ENCODE results near the gene MTRF1.

Gene MTRF1

DNA sequence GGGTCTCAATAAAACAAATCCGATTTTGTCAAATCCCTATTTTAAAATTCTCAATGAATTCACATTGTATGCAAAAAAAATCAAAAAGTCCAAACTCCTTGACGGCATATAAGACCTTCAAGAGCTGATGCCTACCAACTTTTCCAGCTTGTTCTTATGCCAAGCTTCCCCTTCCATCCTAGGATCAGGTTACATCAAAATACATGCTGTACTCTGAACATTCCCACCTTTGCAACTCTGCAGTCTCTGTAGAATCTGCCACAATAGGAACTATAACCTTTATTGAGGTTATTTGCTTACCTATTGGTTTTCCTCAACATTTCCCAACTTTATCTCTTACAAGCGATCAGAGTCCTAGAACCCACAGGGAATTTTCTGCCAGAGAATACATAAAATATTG, 76.9 kb downstream of the MTRF1 start:
- H3K27me3 ChIP-seq (ENCODE audit: insufficient read depth, poor library complexity, severe bottlenecking) = no peaks in the 10 kb centered on the region
- DNase-seq (ENCODE audit: low read depth in 1 of 2, low spot score in 1 of 2) = no peak
- TF ChIP-seq POLR2AphosphoS5 (IDR thresholded peaks at IDR 0.05; ENCODE audit: low read depth) (no peak), SPI1 (IDR thresholded peaks at IDR 0.05; ENCODE audit: borderline replicate concordance, low read depth) (no peak), GABPA (IDR thresholded peaks at IDR 0.05; ENCODE audit: low read depth) (no peak)
- TF ChIP-seq, protein P1, sequence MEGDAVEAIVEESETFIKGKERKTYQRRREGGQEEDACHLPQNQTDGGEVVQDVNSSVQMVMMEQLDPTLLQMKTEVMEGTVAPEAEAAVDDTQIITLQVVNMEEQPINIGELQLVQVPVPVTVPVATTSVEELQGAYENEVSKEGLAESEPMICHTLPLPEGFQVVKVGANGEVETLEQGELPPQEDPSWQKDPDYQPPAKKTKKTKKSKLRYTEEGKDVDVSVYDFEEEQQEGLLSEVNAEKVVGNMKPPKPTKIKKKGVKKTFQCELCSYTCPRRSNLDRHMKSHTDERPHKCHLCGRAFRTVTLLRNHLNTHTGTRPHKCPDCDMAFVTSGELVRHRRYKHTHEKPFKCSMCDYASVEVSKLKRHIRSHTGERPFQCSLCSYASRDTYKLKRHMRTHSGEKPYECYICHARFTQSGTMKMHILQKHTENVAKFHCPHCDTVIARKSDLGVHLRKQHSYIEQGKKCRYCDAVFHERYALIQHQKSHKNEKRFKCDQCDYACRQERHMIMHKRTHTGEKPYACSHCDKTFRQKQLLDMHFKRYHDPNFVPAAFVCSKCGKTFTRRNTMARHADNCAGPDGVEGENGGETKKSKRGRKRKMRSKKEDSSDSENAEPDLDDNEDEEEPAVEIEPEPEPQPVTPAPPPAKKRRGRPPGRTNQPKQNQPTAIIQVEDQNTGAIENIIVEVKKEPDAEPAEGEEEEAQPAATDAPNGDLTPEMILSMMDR (IDR thresholded peaks at IDR 0.05; ENCODE audit: insufficient read depth, low read length) = no peak
- TF ChIP-seq, protein P2, sequence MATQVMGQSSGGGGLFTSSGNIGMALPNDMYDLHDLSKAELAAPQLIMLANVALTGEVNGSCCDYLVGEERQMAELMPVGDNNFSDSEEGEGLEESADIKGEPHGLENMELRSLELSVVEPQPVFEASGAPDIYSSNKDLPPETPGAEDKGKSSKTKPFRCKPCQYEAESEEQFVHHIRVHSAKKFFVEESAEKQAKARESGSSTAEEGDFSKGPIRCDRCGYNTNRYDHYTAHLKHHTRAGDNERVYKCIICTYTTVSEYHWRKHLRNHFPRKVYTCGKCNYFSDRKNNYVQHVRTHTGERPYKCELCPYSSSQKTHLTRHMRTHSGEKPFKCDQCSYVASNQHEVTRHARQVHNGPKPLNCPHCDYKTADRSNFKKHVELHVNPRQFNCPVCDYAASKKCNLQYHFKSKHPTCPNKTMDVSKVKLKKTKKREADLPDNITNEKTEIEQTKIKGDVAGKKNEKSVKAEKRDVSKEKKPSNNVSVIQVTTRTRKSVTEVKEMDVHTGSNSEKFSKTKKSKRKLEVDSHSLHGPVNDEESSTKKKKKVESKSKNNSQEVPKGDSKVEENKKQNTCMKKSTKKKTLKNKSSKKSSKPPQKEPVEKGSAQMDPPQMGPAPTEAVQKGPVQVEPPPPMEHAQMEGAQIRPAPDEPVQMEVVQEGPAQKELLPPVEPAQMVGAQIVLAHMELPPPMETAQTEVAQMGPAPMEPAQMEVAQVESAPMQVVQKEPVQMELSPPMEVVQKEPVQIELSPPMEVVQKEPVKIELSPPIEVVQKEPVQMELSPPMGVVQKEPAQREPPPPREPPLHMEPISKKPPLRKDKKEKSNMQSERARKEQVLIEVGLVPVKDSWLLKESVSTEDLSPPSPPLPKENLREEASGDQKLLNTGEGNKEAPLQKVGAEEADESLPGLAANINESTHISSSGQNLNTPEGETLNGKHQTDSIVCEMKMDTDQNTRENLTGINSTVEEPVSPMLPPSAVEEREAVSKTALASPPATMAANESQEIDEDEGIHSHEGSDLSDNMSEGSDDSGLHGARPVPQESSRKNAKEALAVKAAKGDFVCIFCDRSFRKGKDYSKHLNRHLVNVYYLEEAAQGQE (IDR thresholded peaks at IDR 0.05; ENCODE audit: insufficient replicate concordance, low read depth) = no peak
- H3K27ac ChIP-seq (replicated peaks) = no peak overlapping the region
- no peak overlapping the region for H3K4me3 ChIP-seq (replicated peaks; ENCODE audit: insufficient read depth, low read length)

DNA sequence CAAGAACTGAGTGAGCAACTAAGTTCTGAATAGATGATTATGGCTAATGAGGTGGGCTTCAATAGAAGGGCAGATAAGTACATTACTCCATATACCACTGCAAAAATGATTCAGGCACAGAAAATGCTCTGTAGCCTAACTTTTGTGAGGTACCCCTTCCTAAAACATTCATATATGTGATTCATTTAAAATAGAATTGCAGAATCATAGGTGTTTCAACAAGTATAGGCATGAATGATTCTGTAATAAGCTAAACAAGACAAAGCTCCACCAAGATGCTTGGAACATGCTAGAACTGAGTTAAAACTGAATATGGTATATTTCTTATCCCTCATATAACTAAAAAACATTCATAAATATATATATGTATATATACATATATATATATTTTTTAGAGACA, 81.1 kb downstream of the MTRF1 start:
- Histone ChIP-seq H3K27me3 (ENCODE audit: insufficient read depth, poor library complexity, severe bottlenecking) (no peaks in the 10 kb centered on the region), H3K27ac (replicated peaks) (no peak overlapping the region), H3K4me3 (replicated peaks; ENCODE audit: insufficient read depth, low read length) (no peak overlapping the region)
- TF ChIP-seq POLR2AphosphoS5 (IDR thresholded peaks at IDR 0.05; ENCODE audit: low read depth) (no peak), SPI1 (IDR thresholded peaks at IDR 0.05; ENCODE audit: borderline replicate concordance, low read depth) (no peak), GABPA (IDR thresholded peaks at IDR 0.05; ENCODE audit: low read depth) (no peak)
- TF ChIP-seq, protein P2 (IDR thresholded peaks at IDR 0.05; ENCODE audit: insufficient replicate concordance, low read depth) = no peak
- TF ChIP-seq, protein P1 (IDR thresholded peaks at IDR 0.05; ENCODE audit: insufficient read depth, low read length) = no peak
- no peak for DNase-seq (ENCODE audit: low read depth in 1 of 2, low spot score in 1 of 2)

DNA sequence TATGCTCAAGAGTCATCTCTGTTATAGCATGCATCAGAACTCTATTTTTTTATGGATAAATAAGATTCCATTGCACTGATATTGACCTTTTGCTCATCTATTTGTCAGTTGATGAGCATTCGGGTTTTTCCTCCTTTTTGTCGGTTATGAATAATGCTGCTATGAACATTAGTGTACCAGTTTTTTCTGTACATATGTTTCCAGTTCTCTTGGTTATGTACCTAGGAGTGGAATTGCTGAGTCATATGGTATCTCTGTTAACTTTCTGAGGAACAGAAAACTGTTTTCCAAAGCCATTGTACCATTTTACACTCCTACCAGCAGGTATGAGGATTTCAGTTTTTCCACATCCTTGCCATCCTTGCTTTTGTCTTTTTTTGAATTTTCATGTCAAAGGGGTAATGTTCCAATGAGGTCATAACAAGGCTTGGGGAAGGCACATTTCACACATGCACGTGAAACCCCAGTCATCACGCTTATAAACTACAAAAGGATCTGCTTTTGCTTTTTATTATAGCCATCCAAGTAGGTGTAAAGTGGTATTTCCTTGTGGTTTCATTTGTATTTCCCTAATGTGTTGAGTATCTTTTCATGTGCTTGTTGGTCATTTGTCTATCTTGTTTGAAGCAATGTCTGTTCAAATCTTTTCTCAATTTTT, 83.7 kb downstream of the MTRF1 start:
- no peak for DNase-seq (ENCODE audit: low read depth in 1 of 2, low spot score in 1 of 2)
- H3K4me3 ChIP-seq (replicated peaks; ENCODE audit: insufficient read depth, low read length) = no peak overlapping the region
- H3K27me3 ChIP-seq (ENCODE audit: insufficient read depth, poor library complexity, severe bottlenecking) = no peaks in the 10 kb centered on the region
- TF ChIP-seq GABPA (IDR thresholded peaks at IDR 0.05; ENCODE audit: low read depth) = no peak
- TF ChIP-seq SPI1 (IDR thresholded peaks at IDR 0.05; ENCODE audit: borderline replicate concordance, low read depth) = no peak
- TF ChIP-seq, protein P1 (IDR thresholded peaks at IDR 0.05; ENCODE audit: insufficient read depth, low read length) = no peak
- TF ChIP-seq, protein P2 (IDR thresholded peaks at IDR 0.05; ENCODE audit: insufficient replicate concordance, low read depth) = no peak
- no peak for TF ChIP-seq POLR2AphosphoS5 (IDR thresholded peaks at IDR 0.05; ENCODE audit: low read depth)
- H3K27ac ChIP-seq (replicated peaks) = peak overlapping the region; percentile 7; the same call in 1 of the 2 replicates
